ENCODE results near the gene RRAGD.

Gene RRAGD

DNA sequence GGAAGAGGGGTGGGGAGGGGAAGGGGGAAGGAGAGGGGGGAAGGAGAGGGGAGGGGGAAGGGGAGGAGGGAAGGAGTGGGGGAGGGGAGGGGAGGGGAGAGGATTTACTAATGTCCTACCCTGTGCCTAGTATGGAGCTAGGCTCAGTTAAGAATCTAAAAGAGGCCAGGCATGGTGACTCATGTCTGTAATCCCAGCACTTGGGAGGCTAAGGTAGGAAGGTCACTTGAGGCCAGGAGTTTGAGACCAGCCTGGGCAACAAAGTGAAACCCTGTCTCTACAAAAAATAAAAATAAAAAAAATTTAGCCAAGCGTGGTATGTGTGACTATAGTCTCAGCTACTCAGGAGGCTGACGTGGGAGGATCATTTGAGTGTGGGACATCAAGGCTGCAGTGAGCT, 72.5 kb downstream of the RRAGD start:
- DNase-seq, result no peak

DNA sequence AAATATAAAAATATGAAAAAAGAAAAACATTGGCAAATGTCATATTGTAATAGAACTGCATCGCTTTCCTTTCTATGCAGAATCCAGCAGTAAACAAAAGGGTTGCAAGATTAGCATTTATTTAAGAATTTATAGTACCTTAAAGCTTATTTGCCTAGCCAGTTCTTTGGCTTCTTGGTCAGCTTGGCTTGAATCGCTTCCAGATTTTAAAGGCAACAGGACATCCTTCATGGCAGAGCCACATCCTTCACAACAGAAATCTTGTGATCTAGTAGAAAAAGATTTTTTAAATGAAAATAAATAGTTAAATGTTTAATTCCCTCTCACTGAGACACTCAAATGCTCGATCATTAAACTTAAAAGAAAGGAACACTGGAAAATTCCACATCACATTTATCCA, 76.9 kb downstream of the RRAGD start:
- DNase-seq, result no peak

DNA sequence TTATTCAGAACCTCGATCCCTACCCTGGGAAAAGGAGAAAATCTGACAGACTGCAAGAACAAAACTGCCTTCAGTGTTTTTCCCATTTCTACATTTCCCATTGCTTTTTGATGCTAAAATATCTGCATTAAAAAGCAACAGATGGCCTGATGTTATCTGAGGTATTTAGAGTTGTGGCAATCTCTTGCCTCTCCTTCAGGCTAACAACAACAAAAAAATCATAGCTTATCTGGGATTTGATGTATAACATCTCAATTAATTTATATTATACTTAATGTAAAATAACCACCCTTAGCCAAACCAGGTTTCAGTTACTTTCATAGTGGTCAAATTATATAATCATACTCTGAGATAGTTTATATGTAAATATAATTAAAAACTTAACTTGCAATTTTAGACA, 81.2 kb downstream of the RRAGD start:
- DNase-seq, result no peak

DNA sequence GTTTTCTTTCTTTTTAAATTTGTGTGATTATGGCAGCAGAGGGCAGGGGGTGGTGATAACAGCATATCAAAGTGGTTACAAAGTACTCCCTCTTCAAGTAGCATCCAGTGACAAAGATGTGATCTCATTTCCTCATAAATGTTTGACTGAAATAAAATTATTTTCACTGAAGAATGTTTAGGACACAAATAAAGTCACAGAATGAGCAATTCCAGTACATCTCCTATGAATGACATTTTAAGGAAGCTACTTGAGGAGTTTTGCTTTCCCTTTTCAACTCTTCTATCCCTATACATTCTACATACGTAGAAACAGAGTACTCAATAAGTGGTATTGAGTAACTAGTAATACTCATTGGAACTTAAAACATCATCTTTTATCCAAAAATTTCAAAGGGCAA, 83.1 kb downstream of the RRAGD start:
- DNase-seq, result no peak

DNA sequence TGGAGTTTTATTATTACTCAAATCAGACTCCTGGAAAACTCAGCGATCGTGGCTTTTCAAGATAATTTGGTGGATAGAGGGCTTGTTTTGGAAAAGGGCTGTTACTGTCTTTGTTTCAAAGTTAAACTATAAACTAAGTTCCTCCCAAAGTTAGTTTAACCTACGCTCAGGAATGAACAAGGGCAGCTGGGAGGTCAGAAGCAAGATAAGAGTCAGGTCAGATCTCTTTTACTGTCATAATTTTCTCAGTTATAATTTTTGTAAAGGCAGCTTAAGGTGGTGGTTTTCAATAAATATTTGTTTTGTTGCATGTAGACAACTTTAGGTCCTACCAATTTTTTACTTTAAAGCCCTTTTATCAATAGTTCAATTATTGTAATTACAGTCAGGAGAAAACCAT, 87.8 kb downstream of the RRAGD start:
- no peak for DNase-seq

DNA sequence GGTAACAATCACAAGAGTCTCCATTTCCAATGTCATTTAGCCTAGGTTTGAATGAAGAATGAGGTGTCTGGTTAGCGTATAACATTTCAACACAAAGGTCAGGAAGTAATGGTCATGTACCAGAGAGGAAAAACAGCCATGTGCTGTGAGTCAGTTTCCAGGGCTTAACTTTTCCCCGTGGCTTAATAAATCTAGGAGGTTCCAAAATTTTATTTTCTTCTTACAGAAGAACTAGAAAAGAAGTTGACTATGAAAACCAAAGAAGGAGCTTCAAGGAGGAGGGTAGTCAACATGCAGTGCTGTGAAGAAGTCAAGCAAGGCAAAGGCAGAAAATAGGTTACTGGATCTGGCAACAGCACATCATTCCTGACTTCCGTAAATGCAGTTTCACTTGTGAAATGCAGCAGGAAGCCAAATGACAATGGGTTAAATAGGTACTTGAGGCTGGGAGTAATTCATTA, 88.5 kb downstream of the RRAGD start:
- no peak for DNase-seq

DNA sequence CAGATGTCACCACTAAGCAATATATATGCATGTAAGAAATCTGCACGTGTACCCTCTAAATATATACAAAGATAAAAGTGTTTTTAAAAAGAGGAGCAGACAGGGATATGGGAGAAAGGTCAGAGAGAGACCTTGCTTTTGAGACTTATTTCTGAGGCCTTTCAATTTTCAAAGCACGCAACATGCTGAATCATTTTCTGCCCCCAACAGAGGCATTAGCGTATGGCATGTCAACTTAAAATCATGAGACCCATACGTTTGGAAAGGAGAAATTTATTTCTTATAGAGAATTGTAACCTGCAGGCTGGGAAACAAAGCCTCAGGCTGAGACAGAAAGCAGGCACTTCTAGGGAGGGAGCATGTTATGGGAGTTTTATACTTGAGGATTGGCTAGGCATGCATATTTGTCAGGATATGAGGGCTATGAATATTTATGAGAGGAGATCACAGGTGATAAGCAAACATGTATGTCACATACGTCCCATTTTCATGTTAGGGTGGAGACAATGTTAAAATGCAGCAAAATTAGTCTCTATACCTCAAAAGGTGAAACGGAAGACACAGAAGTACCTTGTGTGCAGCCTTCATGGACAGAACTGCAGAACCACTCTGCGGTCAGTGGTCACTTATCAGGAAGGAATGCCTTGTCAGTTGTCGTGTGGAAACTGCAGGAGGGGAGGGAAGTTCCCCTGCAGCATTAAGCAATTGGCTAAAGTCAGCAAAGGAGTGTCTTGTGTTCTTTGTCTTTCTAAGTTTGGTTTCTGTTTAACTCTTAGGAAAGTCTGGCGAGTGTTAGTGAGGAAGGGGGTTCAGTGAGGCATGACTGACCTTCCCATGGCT, 90.7 kb downstream of the RRAGD start:
- no peak for DNase-seq

DNA sequence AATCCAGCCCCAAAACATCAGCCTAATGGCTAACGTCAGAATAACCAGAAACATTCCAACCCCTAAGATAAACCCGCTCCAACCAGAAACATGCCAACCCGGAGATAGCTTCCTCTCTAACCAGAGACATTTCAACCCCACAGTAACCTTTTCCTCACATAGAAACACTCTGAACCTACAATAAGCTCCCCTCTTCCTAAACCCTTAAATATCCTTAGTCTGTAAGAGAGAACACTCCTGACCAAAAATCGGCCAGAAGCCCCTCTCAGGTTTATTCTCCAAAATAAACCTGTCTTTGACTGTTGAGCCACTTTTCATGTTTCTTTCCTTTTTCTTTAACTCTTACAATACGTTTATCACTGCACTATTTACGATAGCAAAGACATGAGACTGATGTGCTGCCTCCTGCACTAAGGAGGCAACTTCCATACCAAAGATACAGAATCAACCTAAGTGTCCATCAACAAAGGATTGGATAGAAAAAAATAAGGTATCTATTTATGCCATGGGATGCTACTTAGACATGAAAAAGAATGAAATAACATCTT, 92.0 kb downstream of the RRAGD start:
- DNase-seq, result no peak

DNA sequence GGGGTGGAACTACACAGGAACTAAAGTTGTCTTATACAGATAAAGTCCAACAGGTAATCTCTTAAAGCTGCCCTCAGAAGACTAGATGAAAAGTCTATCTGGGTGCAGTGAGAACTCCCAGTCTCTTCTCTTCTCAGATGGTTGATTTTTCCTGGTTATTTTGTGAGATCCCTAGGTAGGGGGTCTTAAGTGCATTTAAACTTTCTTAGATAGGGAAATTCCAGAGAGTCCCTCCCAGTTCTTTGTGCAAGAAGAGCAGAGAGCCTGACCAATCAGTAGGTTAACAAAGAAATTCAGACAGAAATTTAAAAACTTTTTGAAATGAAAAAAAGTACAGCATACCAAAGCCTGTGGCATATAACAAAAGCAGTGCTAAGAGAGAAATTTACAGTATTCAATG, 95.0 kb downstream of the RRAGD start:
- no peak for DNase-seq

DNA sequence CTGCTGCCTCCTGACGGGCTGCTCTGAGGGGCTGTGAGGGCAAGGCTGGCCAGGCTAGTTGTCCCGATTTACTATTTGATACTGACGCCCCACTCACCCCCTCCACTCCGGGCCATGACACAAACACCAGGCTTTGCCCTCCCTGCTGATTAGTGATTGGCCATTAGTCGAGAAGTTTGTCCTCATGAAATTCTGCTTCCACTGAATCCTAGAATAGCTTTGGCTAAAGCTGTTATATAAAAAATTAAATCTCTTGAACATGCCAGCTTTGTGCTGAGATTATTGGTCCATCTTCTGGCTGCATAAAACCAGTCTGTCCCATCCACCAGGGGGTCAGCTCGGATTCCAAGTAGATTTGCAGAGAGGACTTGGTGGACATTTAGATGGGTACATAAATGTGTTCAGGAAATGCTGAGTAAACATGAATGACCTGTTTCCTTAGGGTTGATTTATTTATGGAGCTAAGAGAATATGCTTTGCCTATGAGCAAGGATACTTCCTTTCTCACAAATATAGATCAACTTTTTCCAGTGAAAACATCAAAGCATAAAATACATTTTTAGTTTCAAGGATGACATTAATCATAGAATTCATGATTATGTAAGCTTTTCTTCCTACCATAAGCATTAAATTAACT, 96.7 kb downstream of the RRAGD start, which contains the start of gene GABRR2:
GABRR2 (minus strand) TSS at position 51 of the 637 bp plus-strand sequence. CDS start 134 bp downstream, outside the sequence.
- DNase-seq, result no peak

DNA sequence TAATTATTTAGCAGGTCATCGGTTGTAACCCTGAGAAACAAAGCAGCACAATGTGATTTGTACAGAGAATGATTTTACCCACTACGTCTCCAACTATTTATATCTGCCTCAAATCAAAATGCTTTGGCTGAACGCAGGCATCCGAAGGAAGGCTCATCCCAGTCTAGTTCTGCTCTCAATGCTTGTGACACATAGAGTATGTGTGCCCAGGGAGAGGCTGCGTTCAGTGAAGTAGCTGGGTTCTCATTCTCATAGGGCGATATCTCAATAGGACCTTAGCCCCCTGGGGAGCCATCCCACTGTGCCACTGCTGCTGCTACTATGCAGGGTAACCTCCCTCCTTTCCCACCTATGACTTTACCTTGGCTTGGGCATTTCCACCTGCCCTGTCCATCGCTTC, 97.4 kb downstream of the RRAGD start:
- DNase-seq, result no peak

All from activated T-cell treated with anti-CD3 and anti-CD28 coated beads for 4 hours (primary cell).